Neutrophil (primary cell): Measurements from ENCODE around the gene MAPK9.

Experiments used
- H3K27ac ChIP-seq: fragments of 200-600 bp; sonication (generic); 2 replicates; pipeline ENCODE4 v1.5.1; 2016; ENCODE audit warnings: mild to moderate bottlenecking, moderate library complexity
- H3K27me3 ChIP-seq: fragments of 200-600 bp; sonication (generic); 2 replicates; pipeline ENCODE4 v1.6.0; 2016; ENCODE audit warnings: mild to moderate bottlenecking
- H3K36me3 ChIP-seq: fragments of 200-600 bp; sonication (generic); 2 replicates; pipeline ENCODE4 v1.5.1; 2017
- H3K4me1 ChIP-seq, 2 experiments: fragments of 200-600 bp in 1 of 2; sonication (generic) in 1 of 2; 1 replicate in 1 of 2; 2 replicates in 1 of 2; pipeline versions ENCODE4 v1.5.1 to v1.6.1; 2013 to 2016; ENCODE audit warnings: low read depth in 1 of 2, low read length in 1 of 2, mild to moderate bottlenecking in 1 of 2, moderate library complexity in 1 of 2; ENCODE audit not compliant: control insufficient read depth in 1 of 2, insufficient read depth in 1 of 2
- H3K4me3 ChIP-seq, 2 experiments: fragments of 200-600 bp in 1 of 2; sonication (generic) in 1 of 2; 1 replicate in 1 of 2; 2 replicates in 1 of 2; pipeline ENCODE4 v1.5.1; 2013 to 2016; ENCODE audit warnings: low read depth in 1 of 2, low read length in 1 of 2, mild to moderate bottlenecking in 1 of 2, moderate library complexity in 1 of 2
- H3K9me3 ChIP-seq: fragments of 200-600 bp; sonication (generic); 2 replicates; pipeline ENCODE4 v1.5.1; 2016
- TF ChIP-seq, protein P1 (sequence below): fragments of 200-600 bp; sonication (generic); IDR thresholded peaks from 2 replicates; pipeline ENCODE4 v1.5.1; 2016; ENCODE audit warnings: antibody characterized with exemption

Gene MAPK9

DNA sequence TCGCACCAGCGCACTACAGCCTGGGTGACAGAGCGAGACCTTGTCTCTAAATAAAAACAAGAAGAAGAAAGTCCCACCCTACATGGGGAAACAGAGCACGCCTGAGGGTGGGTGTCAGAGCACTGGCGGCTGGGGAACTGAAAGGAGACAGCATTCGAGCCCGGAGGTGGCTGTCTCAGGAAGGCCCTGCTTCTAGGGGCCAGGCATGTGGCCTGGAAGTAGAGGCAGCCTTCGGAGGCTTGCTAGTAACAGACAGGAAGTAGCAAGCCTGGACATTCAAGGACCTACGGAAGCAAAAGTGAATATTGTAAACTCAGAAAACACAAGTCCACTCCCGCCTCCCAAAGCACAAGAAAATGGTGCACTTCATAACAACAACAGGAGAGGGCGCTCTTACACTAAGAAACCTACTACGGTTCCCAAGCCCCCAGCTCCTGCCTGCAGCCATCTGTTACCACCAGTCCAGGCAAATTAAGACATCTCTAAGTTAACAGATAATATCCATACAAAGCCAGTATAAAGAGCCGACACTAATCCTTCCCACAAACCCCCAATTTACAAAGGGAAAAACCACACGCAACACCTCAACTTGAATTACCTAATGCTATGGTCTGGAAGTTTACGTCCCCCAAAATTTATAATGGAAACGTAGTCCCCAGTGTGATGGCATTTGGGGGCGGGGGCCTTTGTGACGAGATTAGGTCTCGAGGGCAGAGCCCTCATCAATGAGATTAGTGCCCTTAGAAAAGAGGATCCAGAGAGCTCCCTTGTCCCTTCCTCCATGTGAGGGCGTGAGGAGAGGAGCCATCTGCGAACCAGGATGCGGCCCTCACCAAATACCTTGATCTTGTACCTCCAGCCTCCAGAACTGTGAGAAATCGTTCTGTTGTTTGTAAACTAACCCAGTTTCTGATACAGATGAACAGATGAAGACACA, 90.6 kb downstream of the MAPK9 start:
- Histone ChIP-seq H3K4me1 (no peaks in the 10 kb centered on the region), H3K36me3 (no peaks in the 10 kb centered on the region), H3K27me3 (peaks cover 11% of the 10 kb centered on the region), H3K4me3 (no peak overlapping the region), H3K27ac (no peak overlapping the region), H3K9me3 (no peaks in the 10 kb centered on the region)
- TF ChIP-seq, protein P1, sequence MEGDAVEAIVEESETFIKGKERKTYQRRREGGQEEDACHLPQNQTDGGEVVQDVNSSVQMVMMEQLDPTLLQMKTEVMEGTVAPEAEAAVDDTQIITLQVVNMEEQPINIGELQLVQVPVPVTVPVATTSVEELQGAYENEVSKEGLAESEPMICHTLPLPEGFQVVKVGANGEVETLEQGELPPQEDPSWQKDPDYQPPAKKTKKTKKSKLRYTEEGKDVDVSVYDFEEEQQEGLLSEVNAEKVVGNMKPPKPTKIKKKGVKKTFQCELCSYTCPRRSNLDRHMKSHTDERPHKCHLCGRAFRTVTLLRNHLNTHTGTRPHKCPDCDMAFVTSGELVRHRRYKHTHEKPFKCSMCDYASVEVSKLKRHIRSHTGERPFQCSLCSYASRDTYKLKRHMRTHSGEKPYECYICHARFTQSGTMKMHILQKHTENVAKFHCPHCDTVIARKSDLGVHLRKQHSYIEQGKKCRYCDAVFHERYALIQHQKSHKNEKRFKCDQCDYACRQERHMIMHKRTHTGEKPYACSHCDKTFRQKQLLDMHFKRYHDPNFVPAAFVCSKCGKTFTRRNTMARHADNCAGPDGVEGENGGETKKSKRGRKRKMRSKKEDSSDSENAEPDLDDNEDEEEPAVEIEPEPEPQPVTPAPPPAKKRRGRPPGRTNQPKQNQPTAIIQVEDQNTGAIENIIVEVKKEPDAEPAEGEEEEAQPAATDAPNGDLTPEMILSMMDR, result peak; percentile 30

DNA sequence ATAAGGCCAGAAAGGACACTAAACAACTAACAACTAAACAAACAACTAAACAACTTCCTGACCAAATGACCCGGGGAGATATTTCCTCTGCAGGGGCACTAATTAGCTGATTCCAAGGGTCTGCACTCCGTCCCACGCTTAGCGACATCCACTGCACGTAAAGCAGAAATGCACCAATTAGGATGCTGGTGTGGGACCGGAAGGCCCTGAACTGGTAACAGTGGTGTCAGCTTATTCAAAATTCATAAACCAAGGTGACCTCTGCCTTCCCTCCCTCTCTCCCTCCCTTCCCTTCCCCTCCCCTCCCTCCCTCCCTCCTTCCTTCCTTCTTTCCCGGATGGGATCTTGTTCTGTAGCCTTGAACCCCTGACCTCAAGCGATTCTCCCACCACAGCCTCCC, 92.5 kb downstream of the MAPK9 start:
- Histone ChIP-seq H3K4me3 (no peak overlapping the region), H3K27me3 (no peaks in the 10 kb centered on the region), H3K36me3 (no peaks in the 10 kb centered on the region), H3K4me1 (no peaks in the 10 kb centered on the region), H3K9me3 (no peaks in the 10 kb centered on the region), H3K27ac (no peak overlapping the region)
- TF ChIP-seq, protein P1, result no peak

DNA sequence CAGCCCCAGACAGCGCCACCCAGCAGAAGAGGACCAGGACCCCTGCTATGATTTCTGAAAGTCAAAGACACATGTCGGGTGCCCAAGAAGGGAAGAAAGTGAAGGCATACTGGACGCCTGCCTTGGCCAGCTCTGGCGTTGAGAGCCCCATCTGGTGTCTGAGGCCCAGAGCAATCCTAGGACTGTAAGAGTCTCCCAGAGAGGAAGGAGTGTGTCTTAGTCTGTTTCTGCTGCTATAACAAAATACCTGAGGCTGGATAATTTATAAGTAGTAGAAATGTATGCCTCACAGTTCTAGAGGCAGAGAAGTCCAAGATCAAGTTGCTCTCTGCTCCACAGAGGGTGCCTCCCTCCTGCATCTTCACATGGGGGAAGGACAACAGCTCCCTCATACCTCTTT, 93.7 kb downstream of the MAPK9 start:
- Histone ChIP-seq H3K27ac (no peak overlapping the region), H3K4me1 (no peaks in the 10 kb centered on the region), H3K27me3 (no peaks in the 10 kb centered on the region), H3K36me3 (no peaks in the 10 kb centered on the region), H3K9me3 (no peaks in the 10 kb centered on the region), H3K4me3 (no peak overlapping the region)
- TF ChIP-seq, protein P1, result no peak

DNA sequence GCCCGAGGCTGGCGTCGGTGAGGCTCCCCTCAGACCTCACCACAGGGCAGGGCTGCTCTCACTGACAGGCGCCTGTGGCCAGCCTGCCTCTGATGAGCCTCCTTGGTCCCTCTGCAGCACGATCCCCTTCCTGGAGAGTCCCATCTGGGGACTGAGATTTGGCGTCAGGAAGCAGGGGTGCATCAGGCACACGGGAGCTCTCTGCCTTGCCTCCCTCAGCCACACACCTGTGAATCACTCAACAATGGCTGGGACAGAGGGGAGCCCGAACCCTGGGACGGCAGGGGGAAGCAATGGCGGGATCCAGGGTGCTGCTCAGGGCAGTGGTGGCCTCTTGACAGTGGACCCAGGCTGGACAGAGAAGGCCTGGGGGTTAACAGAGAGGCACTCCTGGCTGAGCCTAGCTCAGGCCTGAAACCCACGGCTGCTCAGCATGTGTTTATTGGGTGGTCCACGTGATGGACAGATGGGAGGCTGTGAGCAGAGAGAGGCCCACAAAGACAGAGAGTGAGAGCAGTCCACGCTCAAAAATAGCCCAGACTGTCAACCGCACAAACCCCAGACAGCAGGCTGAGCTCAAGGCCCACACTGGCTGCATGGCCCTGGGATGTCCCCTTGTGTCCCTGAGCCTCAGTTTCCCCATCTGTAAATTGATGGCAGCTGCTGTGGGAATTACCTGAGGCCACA, 94.7 kb downstream of the MAPK9 start:
- Histone ChIP-seq H3K4me3 (no peak overlapping the region), H3K36me3 (no peaks in the 10 kb centered on the region), H3K9me3 (no peaks in the 10 kb centered on the region), H3K27ac (no peak overlapping the region), H3K27me3 (no peaks in the 10 kb centered on the region), H3K4me1 (no peaks in the 10 kb centered on the region)
- TF ChIP-seq, protein P1, result no peak

DNA sequence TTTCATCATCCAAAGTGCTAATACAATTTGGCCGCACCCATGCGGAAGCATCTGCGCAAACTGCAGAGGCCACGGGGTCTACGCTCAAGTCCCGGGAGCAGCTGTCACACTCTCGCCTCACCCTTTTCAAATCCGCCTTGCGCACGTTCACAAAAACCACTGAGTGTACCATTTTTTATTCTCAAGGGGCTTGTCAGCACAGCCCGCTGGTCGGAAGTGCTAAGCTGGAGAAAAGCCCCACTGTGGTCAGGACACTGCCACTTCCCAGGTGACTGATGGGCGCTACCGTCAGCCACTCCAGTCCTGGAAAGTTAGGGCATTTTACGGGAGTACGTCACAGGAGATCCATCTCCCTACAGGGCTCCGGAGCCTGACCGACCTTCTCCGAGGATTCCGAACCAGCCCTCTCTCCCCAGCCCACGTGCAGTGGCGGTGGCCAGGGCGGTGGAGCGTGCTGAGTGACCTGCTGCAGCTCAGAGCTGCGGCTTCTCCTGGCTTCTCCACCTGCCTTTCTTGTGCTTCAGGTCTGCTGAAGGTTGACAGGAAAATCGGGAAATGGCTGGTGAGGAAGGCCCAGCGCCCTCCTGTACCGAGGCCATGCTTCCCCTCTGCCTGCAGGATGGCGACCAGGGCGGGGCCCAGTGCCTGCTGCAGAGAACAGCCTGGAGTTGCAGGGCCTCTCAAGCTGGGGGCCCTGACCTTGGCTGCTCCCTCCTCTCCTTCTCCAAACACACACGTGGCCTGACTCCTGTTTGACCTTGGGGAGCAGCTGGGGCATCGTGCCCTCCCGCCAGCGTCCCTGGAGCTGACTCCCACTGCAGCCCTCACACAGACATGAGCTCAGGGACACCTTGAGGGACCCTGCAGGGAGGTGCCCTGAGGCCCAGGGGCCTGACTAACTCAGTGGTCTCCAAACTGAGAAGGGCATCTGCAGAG, 97.2 kb downstream of the MAPK9 start:
- TF ChIP-seq, protein P1, result no peak
- H3K27me3 ChIP-seq, result no peaks in the 10 kb centered on the region
- H3K36me3 ChIP-seq, result no peaks in the 10 kb centered on the region
- no peaks in the 10 kb centered on the region for H3K9me3 ChIP-seq
- H3K4me3 ChIP-seq, result no peak overlapping the region
- no peak overlapping the region for H3K27ac ChIP-seq
- H3K4me1 ChIP-seq, result no peaks in the 10 kb centered on the region
